Measurements from ENCODE around the gene EPHB2.
A peak's percentile ranks its signal among the peaks of the same experiment; 100 is the strongest.
"Not testable (repeated sequence)": the region's sequence is repeated elsewhere in the genome, so short reads cannot be mapped to it uniquely, and the experiment has no call there.

The EPHB2 gene

GRCh38 chr1:22915816-22916470 is 205.3 kb downstream of the EPHB2 start:
- DNase-seq (ENCODE audit: low read depth) = no peak

- DNase-seq (ENCODE audit: low read depth) = no peak
These were observed 205.8 kb downstream of the EPHB2 start for GRCh38 chr1:22916471-22916820.

GRCh38 chr1:22917989-22918388 is 207.3 kb downstream of the EPHB2 start:
- DNase-seq (ENCODE audit: low read depth) = no peak

- no peak for DNase-seq (ENCODE audit: low read depth)
These were observed 208.0 kb downstream of the EPHB2 start for GRCh38 chr1:22918644-22919043.

GRCh38 chr1:22919341-22920025 is 208.8 kb downstream of the EPHB2 start:
- DNase-seq (ENCODE audit: low read depth) = no peak

- no peak for DNase-seq (ENCODE audit: low read depth)
These were observed 209.5 kb downstream of the EPHB2 start for GRCh38 chr1:22920026-22920733.

- no peak for DNase-seq (ENCODE audit: low read depth)
These were observed 210.3 kb downstream of the EPHB2 start for GRCh38 chr1:22920734-22921451.

- DNase-seq (ENCODE audit: low read depth) = no peak
These were observed 210.9 kb downstream of the EPHB2 start for GRCh38 chr1:22921452-22922126.

GRCh38 chr1:22922640-22923039 is 212.0 kb downstream of the EPHB2 start:
- DNase-seq (ENCODE audit: low read depth) = no peak

- no peak for DNase-seq (ENCODE audit: low read depth)
These were observed 214.5 kb downstream of the EPHB2 start for GRCh38 chr1:22925111-22925510.

- no peak for DNase-seq (ENCODE audit: low read depth)
These were observed 219.7 kb downstream of the EPHB2 start for GRCh38 chr1:22930240-22930912.

- no peak for DNase-seq (ENCODE audit: low read depth)
These were observed 222.3 kb downstream of the EPHB2 start for GRCh38 chr1:22932803-22933470.

GRCh38 chr1:22935433-22935832 is 224.8 kb downstream of the EPHB2 start:
- no peak for DNase-seq (ENCODE audit: low read depth)

GRCh38 chr1:22936681-22937080 is 226.0 kb downstream of the EPHB2 start:
- DNase-seq (ENCODE audit: low read depth) = no peak

- no peak for DNase-seq (ENCODE audit: low read depth)
These were observed 230.6 kb downstream of the EPHB2 start for GRCh38 chr1:22941257-22941656.

- DNase-seq (ENCODE audit: low read depth) = no peak
These were observed 233.9 kb downstream of the EPHB2 start for GRCh38 chr1:22944346-22945055.

GRCh38 chr1:22945171-22945570 is 234.5 kb downstream of the EPHB2 start:
- not testable (repeated sequence) for DNase-seq (ENCODE audit: low read depth)

GRCh38 chr1:22949822-22950331 is 239.2 kb downstream of the EPHB2 start:
- peak; percentile 86 for DNase-seq (ENCODE audit: low read depth)

- no peak for DNase-seq (ENCODE audit: low read depth)
These were observed 241.2 kb downstream of the EPHB2 start for GRCh38 chr1:22951796-22952195.

- no peak for DNase-seq (ENCODE audit: low read depth)
These were observed 242.0 kb downstream of the EPHB2 start for GRCh38 chr1:22952694-22953056.
